Fibroblast of lung (primary cell): ENCODE measurements around the gene ZC3HAV1L.

Experiments
- CTCF ChIP-seq, 2 donors: IDR thresholded peaks in 1 of 2; conservative IDR thresholded peaks in 1 of 2; 1 replicate in 1 of 2; 2 replicates in 1 of 2; pipeline ENCODE4 v1.5.1; 2011 to 2012; ENCODE audit warnings: low read length in 2 of 2, control low read depth in 1 of 2, inconsistent platforms in 1 of 2, low read depth in 1 of 2, mild to moderate bottlenecking in 1 of 2
- EZH2 ChIP-seq: IDR thresholded peaks from 2 replicates; pipeline ENCODE4 v1.5.1; 2012; ENCODE audit warnings: low read length, control low read depth, mild to moderate bottlenecking; ENCODE audit errors: missing control alignments

DNA sequence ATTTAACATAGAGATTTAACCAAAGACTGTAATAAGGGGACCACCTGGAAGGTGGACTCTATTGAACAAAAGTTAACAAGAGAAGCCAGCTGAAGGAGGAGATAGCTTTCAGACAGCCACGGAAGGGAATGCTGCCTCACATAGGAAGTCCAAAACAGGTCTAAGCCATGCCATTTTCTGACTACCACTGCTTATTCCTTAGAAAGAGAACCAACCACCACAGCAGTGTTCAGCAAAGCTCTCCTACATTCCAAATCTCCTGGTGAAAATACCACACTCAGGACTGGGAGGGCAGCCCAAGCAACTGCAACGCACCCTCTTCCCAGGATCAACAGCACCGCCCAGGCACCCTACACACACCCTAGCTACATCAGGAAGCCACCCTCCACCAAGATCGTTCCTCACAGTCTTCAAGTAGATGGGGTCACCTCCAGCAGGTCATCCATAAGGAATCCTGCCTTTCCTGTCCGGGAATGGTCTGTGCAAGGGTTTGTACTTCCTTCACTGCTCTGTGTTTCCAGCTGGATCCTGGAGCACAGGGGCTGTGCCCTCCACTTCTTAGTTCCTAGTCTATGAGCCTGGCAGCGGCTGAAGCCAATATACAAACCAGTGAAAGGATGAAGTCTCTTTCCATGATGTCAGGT, 57.2 kb downstream of the ZC3HAV1L start:
- TF ChIP-seq CTCF (conservative IDR thresholded peaks at IDR 0.05 in 1 of 2, IDR thresholded peaks at IDR 0.05 in 1 of 2; ENCODE audit: low read depth in 1 of 2, low read length in 2 of 2) (no peak), EZH2 (no peak)
